Tibial artery (tissue), 4 donors: Measurements from ENCODE around the gene CWC25.
A peak's percentile ranks its signal among the peaks of the same experiment; 100 is the strongest.
"Not testable (repeated sequence)": the region's sequence is repeated elsewhere in the genome, so short reads cannot be mapped to it uniquely, and the experiment has no call there.

Experiments
- DNase-seq, 2 donors: peaks; one replicate each; pipeline ENCODE4 v3.0.0-alpha.2; 2019
- H3K27ac ChIP-seq, 2 donors: fragments of 200-600 bp; sonication (generic) in 1 of 2; 1 replicate in 1 of 2; 2 replicates in 1 of 2; pipeline ENCODE4 v1.5.1; 2018 to 2019; ENCODE audit warnings: mild to moderate bottlenecking in 1 of 2
- H3K27me3 ChIP-seq, 2 donors: fragments of 200-600 bp; sonication (generic) in 1 of 2; one replicate each; pipeline versions ENCODE4 v1.5.1 to v1.6.0; 2016 to 2019
- H3K36me3 ChIP-seq, 3 donors: fragments of 200-600 bp; sonication (generic) in 2 of 3; one replicate each; pipeline ENCODE4 v1.5.1; 2016 to 2019; ENCODE audit warnings: mild to moderate bottlenecking in 2 of 3
- H3K4me1 ChIP-seq, 4 donors: fragments of 200-600 bp; sonication (generic) in 2 of 4; 1 replicate in 3 of 4; 2 replicates in 1 of 4; pipeline ENCODE4 v1.5.1; 2016 to 2019
- H3K4me3 ChIP-seq, 2 donors: fragments of 200-600 bp; sonication (generic) in 1 of 2; 1 replicate in 1 of 2; 2 replicates in 1 of 2; pipeline ENCODE4 v1.5.1; 2018 to 2019; ENCODE audit warnings: mild to moderate bottlenecking in 2 of 2
- H3K9me3 ChIP-seq, 3 donors: fragments of 200-600 bp; sonication (generic) in 1 of 3; one replicate each; pipeline ENCODE4 v1.5.1; 2016 to 2019
- CTCF ChIP-seq, 2 experiments: fragments of 200-600 bp in 1 of 2; fragments of 450-650 bp in 1 of 2; IDR thresholded peaks; one replicate each; pipeline ENCODE4 v1.5.1; 2017 to 2019; ENCODE audit warnings: antibody characterized with exemption in 2 of 2, mild to moderate bottlenecking in 1 of 2, moderate library complexity in 1 of 2
- intact Hi-C: fragments of 100-400 bp; cut with DNase I; formaldehyde crosslinking; loops from one replicate; pipeline ENCODE4 v1.15.0; 2023; ENCODE audit warnings: low total_unique reads

Gene CWC25

GRCh38 chr17:38797158-38797490 lies 28.0 kb downstream of the CWC25 start:
- TF ChIP-seq CTCF (IDR thresholded peaks at IDR 0.05) = no peak
- Histone ChIP-seq H3K4me3 (peak overlapping the region; percentile 95 to 97), H3K36me3 (peaks cover 8 to 31% (median 13%) of the 10 kb centered on the region in 3 donors), H3K9me3 (no peaks in the 10 kb centered on the region), H3K27me3 (no peaks in the 10 kb centered on the region), H3K27ac (peak overlapping the region; percentile 98), H3K4me1 (peaks cover 0 to 37% (median 32%) of the 10 kb centered on the region in 4 donors)
- DNase-seq = no peak
- intact Hi-C loops = loop anchor here (5.0 kb wide), 1 partner anchor 45 kb away; the partner anchor contains the start of gene PSMB3

DNA sequence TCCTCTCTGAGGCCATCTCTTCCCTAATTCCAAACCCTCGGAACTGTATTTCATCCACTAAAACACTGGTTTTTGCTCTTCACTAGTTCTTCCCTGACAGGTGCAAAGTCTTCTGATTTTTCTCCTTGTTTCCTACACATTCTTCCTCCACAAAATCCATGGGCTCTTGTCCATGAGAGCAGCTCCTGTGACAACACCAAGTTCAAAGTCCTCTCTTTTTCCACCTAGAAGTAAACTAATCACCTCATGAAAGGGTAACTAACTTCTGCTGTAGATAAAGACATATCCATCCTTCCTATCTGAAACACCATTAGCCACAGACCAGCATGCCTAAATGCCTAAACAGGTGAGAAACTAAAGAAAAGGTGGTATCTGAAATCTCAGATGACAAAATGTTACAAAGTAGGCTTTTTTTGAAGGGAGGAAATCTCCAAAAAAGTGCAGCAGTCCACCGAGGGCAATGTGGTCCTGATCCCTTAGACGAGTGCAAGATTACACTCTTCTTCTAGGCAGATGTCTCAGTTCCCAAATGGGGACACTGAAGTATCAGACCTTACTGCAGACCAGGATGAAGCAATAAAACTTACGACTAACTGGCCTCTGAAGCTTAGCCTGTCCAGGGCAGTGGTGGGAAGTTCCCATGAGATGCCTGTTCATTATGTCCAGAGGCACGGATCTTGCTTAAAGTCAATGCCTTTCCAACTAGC lies 28.5 kb downstream of the CWC25 start:
- H3K9me3 ChIP-seq = no peaks in the 10 kb centered on the region
- peaks cover 3 to 30% (median 8%) of the 10 kb centered on the region in 3 donors for H3K36me3 ChIP-seq
- TF ChIP-seq CTCF (IDR thresholded peaks at IDR 0.05) = no peak
- H3K27me3 ChIP-seq = no peaks in the 10 kb centered on the region
- no peak for DNase-seq
- intact Hi-C loops = loop anchor here (5.0 kb wide), 1 partner anchor 44 kb away; the partner anchor contains the start of gene PSMB3
- peak overlapping the region; percentile 95 to 97 for H3K4me3 ChIP-seq
- peaks cover 0 to 37% (median 33%) of the 10 kb centered on the region in 4 donors for H3K4me1 ChIP-seq
- H3K27ac ChIP-seq = peak overlapping the region; percentile 98

DNA sequence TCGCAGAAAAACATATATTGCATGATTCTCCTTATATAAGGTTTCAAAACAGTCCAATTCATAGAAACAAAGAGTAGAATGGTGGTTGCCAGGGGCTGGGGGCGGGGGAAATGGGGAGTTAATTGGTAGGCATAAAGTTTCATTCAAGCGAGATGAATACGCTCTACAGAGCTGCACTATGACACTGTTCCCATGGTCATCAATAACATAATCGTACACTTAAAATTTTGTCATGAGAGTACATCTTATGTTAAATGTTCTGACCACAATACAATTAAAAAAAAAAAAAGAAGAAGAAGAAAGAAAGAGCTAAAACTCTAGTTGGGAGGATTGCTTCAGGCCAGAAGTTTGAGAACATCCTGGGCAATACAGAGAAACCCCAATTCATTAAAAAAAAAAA lies 30.9 kb downstream of the CWC25 start:
- intact Hi-C loops = no loop called here
- H3K4me3 ChIP-seq = no peak overlapping the region
- DNase-seq = no peak
- H3K36me3 ChIP-seq = peaks cover 0 to 23% (median 4%) of the 10 kb centered on the region in 3 donors
- peaks cover 0 to 57% (median 38%) of the 10 kb centered on the region in 4 donors for H3K4me1 ChIP-seq
- no peak overlapping the region for H3K27ac ChIP-seq
- no peak for TF ChIP-seq CTCF (IDR thresholded peaks at IDR 0.05)
- H3K27me3 ChIP-seq = no peaks in the 10 kb centered on the region
- H3K9me3 ChIP-seq = no peaks in the 10 kb centered on the region

- TF ChIP-seq CTCF (IDR thresholded peaks at IDR 0.05) = no peak
- no peak overlapping the region for H3K4me3 ChIP-seq
- H3K36me3 ChIP-seq = peaks cover 9 to 29% (median 10%) of the 10 kb centered on the region in 3 donors
- no peak for DNase-seq
- no peaks in the 10 kb centered on the region for H3K27me3 ChIP-seq
- no peaks in the 10 kb centered on the region for H3K9me3 ChIP-seq
- peaks cover 0 to 39% (median 17%) of the 10 kb centered on the region in 4 donors for H3K4me1 ChIP-seq
- intact Hi-C loops = no loop called here
- H3K27ac ChIP-seq = no peak overlapping the region
These were observed 34.0 kb downstream of the CWC25 start for GRCh38 chr17:38791162-38791561.

GRCh38 chr17:38790148-38790707 lies 34.9 kb downstream of the CWC25 start:
- H3K27me3 ChIP-seq, H3K9me3 ChIP-seq, H3K4me3 ChIP-seq, intact Hi-C loops, DNase-seq: not testable (repeated sequence)
- Histone ChIP-seq H3K4me1 (peaks cover 0 to 30% (median 12%) of the 10 kb centered on the region in 4 donors), H3K36me3 (peaks cover 18 to 30% (median 19%) of the 10 kb centered on the region in 3 donors), H3K27ac (peak overlapping the region in 1 of 2 donors; percentile 15)

GRCh38 chr17:38789185-38789584 lies 35.9 kb downstream of the CWC25 start:
- TF ChIP-seq CTCF (IDR thresholded peaks at IDR 0.05) = no peak
- Histone ChIP-seq H3K9me3 (no peaks in the 10 kb centered on the region), H3K27ac (no peak overlapping the region), H3K4me3 (no peak overlapping the region), H3K36me3 (peaks cover 28 to 39% (median 28%) of the 10 kb centered on the region in 3 donors), H3K4me1 (peaks cover 0 to 27% (median 12%) of the 10 kb centered on the region in 4 donors), H3K27me3 (no peaks in the 10 kb centered on the region)
- no peak for DNase-seq
- intact Hi-C loops = no loop called here

DNA sequence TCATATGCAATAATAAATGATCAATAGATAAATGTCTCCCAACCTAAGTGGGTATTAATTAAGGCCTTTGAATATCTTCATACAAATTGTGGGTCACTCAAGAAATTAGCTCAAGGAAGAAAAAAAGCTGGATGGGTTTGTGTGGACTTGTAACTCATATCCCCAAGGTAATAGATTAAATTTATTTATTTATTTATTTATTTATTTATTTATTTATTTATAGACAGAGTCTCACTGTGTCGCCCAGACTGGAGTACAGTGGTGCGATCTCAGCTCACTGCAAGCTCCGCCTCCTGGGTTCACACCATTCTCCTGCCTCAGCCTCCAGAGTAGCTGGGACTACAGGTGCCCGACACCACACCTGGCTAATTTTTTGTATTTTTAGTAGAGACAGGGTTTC lies 37.1 kb downstream of the CWC25 start:
- H3K27ac ChIP-seq, DNase-seq, intact Hi-C loops, H3K27me3 ChIP-seq, H3K9me3 ChIP-seq, H3K4me3 ChIP-seq: not testable (repeated sequence)
- H3K36me3 ChIP-seq = peaks cover 38 to 51% (median 40%) of the 10 kb centered on the region in 3 donors
- H3K4me1 ChIP-seq = peaks cover 0 to 27% (median 12%) of the 10 kb centered on the region in 4 donors
